Measurements from ENCODE around the gene EEIG2.
A peak's percentile ranks its signal among the peaks of the same experiment; 100 is the strongest.

Gene EEIG2

DNA sequence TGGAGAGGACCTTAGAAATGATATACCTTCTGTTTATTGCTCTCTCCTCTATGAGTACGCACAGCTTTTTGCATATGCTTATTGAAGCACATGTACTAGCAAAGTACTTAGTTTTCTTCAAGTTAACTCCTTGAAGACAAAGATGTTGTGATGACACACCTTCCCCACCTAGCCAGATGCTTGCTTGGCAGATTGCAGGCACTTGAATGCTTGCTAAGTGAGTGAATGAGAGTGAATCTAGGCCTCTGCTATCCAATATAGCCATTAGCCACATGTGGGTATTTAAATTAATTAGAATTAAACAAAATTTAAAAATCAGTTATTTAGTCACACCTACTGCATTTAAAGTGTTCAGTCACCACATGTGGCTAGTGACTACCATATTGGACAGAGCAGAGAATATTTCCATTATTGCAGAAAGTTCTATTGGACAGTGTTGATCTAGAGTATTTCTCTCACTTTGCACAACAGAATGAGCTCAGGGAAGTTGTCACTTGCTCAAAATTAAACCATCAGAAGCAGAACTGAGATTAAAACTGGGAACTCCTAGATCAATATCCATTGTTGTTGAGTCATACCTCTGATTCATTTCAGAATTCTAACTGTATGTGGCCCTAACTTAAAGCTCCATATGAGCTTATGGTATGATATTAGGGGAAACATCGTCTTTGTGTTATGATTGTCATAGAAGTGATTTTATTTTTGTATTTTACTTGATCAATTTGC, 8.6 kb upstream of the EEIG2 start:
- peak; percentile 73 for DNase-seq

DNA sequence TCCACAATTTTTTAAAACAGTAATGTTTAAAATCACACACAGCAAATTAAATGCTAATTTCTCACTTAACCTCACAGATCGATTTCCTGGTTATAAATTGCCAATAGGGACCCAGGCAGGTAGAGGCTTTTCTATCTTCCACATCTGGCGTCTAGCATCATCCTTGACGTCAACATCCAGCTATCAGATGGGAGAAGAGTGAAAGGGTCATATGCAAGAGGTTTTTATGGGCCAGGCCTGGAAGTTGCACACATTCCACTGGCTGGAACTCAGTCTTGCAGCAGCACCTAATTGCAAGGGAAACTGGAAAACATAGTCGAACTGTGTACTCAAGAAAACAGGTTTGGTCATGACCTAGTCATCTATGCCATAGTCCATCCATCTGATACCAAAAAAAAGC, 6.0 kb upstream of the EEIG2 start:
- no peak for DNase-seq

DNA sequence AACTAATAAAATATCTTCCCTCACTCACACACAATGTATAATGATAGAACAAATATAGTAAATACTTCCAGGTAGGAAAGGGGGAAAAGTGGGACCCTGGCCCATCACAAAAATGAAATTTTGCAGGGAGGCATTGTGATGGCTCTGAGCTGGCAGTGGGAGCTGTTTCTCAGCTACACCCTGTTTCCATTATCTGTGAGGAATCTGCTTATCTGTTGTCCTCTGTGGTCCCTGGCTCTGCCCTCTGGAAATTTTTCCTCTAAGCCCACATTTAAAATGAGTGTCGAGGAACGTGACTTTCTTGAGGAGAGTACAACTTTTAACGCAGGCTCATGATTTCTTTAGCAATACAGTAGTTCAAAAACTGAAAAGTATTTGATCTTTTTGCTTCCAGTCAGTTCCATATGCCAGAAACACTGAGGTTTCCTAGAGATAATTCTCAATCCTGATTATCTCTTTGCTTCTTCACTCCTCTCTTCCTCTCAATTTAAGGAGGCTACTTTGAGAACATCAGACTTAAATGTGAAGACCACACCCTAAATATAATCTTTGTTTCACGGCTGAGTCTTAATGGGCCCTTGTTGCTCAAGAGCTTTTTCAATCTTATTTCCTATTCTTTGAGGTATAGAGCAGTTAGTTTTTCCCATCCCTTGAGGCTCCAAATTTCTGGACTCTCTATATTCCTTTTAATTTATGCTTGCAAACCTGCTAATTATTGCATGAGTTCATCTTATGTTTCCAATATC, 5.0 kb upstream of the EEIG2 start:
- no peak for DNase-seq

DNA sequence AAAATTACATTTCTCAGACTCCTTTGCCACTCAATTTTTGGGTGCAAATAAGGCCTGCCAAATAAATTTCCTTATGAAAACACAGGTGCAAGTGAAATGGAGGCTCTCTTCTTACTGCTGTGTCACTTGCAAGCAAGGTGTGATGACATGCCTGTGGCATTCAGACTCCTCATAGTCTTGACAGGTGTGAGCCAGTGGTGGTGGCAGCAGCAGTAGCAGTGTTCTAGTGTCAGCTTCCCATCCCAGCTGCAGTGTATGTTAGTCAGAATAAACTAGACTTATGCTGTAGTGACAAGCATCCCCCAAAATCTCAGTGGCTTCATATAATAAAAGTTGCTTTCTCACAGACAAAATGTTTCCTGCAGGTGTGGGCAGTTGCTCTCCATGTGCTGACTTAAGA, 3.8 kb upstream of the EEIG2 start:
- no peak for DNase-seq

DNA sequence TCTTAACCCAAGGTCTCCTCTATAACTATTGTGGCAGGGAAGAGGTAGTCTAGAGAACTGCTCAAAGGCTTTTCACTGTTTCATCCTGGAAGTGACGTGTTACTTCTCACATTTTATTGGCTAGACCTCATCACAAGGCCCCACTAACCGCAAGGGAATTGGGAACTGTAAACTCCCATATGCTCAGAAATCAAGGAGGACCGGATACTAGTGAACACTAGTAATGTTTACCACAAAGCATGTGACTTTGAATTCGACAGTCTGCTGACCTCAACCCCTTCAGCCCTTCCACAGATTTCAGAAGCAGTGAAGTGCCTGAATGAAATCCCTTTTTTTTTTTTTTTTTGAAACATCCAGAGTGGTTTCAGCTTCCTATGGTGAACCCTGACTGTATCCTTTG, 3.4 kb upstream of the EEIG2 start:
- no peak for DNase-seq

DNA sequence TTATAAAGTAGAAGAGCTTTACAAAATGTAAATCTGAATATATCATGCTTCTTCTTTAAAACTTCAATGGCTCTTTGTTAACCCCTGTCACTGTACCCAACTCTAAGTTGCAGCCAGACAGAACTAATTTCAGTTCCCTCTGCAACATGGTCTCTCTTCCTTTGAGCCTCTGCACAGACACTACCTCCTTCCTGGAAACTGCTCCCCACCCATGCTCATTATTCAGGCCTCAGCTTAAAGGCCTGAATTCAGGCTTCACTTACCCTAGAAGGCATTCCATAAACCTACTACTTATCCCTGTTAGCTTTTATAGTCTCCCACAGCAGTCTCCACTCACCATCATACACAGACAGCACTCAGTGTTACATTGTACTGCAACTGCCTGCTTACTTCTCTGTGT, 2.6 kb upstream of the EEIG2 start:
- DNase-seq, result no peak

DNA sequence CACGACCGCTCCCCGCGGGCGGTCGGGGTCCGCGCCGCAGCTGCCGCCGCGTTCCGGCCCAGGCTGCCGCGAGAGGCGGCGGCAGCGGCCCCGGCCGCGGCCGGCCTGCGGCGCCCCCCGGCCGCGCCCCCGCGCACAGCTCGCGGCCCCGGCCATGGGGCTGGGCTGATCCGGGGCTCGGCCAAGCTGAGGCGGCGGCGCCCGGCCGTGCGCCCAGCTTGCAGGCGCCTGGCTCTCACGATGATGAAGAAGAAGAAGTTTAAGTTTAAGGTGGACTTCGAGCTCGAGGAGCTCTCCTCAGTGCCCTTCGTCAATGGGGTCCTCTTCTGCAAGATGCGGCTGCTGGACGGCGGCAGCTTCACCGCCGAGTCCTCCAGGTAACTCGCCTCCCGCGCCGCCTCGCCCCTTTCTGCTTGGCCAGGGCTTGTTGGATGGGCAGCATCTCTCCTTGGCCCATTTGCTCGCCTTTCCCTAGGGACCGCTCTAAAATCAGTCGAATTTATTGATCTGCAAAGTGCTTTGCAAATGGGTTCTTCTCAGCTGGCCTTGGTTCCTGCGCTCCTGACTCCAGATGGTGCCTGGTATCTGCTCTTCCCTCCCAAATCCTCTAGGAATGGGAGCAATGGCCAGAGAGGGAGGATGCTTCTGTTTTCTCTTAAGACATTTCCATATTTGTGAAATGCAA, 431 bp downstream of the EEIG2 start:
- no peak for DNase-seq

DNA sequence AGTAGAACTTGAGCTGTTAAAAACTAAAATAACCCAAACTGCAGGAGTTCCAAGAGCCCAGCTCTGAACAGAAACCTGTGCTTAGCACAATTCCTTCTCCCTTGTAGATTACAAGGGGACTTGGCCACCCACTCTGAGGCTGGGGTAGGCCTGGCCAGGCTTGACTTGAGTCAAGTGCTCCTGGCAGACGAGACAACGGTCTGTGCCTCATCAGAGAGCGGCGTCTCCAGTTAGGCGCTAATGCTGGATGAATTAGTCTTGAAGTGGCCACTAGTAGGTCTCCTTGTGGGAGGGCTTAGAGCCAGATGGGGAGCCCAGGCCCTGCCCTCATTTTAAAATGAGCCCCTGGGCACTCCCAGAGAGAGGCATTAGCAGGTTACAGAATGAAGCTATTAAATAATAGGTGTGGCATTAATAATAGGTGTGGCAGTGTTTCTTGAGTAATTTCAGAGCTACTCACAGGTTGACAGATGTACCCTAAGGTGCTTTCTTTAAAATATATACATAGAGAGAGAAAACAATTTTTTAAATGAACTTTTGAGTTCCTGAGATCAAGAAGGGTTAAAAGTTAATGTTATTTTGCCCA, 1.1 kb downstream of the EEIG2 start:
- DNase-seq, result no peak

DNA sequence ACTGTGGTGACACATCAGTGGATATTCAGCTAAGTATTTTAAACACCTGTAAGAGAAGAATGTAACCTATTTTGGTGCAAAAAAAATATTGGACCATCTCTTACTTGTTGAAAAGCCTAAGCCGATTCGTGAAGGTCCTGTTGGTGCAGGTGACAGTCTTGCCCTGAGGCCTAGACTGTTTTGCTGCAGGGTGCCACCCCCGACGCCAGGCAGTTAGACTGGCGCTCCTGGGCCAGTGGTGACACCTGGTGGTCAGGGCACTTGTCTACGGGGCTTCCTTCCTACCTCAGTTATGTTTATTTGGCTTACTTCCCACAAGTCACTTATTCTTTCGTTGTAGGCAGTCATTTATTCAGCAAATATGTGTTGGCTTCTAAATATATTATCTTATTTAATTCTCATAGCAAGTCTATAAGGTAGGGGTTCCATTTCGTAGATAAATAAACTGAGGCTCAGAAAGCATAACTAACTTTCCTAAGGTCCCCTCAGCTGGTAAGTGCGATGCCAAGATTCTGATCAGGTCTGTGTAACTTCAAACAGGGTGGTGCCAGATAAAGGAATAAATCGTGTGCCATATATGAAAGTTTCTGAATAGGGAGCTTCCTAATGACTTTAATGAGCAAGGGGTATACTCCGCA, 1.9 kb downstream of the EEIG2 start:
- no peak for DNase-seq

DNA sequence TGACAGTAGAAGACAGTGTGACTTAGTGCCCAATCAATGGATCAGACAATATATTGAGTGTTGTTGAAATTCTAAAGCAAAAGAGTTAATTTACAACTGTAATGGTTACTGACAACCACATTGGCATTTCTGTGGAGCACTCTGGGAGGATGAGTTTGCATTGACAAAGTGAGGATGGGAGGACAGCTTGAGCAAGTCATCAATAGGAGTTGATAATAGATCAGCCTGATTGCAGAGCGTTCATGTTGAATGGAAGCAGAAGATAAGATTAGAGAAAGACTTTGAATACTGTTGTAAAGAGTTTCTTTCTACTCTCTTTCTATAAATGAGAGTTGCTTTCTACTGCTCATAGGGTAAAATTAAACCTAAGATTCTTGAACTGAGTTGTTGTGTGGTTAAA, 3.9 kb downstream of the EEIG2 start:
- no peak for DNase-seq

DNA sequence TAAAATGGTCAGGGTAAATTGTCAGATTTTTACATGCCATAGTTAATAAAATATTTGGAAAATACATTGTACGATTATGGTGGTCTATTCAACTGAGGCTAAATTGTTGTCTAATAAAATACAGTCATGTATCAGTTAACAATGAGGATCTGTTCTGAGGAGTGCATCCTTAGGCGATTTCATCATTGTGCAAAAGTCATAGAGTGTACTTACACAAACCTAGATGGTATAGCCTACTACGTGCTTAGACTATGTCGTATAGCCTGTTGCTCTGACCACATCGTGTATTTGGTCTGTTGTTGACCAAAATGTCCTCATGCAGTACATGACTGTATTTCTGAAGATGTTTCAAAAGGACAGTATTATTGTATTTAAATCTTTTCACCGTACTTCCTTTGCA, 5.2 kb downstream of the EEIG2 start:
- no peak for DNase-seq

DNA sequence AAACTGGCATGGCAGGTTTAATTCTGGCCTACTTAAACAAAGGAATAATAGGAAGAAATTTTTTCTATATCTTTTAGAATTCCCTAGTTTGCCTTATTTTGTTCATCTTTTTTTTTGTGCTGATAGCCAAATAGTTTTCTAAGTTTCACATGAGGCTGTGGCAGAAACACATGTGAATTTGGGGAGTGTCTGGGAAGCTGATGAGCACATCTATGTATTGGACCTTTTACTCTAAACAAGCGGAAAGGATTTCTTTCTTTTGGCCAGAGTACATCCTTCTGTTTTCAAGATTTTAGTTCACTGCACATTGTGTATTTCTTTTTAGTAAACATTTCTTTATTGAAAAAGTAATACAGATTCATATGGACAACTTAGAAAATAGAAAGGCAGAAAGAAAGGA, 5.6 kb downstream of the EEIG2 start:
- no peak for DNase-seq

DNA sequence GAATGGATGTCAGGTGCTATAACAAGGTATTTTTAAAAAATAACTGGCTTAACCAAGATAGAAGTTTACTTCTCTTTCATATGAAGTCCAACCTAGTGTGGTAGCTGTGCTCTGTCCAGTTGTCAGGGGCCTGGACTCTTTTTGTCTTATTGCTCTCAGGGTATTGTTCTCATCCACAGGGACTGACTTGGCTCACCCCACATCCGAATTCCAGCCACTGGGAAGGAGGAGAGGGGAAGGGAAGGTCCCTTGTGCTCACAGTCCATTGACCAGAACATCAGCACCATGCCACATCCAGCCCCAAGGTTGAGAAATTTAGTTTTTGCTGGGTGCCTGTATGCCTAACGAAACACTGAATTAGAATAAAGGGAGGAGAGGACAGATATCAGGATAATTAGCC, 8.7 kb downstream of the EEIG2 start:
- no peak for DNase-seq

DNA sequence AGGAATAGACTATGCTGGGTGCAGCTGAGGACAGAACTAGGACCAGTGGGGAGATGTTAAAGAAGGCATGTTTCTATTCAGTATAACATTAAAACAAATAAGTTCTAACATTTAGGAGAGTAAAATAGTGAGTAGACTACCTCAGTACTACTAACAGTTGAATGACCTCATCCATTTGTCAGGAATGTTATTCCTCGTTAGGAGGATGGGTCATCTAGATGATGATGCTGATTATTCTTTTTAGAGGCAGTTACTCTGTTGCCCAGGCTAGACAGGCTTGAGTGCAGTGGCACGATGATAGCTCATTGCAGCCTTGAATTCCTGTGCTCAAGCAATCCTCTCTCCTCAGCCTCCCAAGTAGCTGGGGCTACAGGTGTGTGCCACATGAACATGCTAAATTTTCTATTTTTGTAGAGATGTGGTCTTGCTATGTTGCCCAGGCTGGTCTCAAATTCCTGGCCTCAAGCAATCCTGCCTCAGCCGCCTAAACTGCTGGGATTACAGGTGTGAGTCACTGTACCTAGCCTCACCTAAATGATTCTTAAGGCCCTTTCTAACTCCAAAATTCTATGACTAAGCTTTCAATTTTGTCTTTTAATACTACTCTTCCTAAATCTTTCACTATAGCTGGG, 9.3 kb downstream of the EEIG2 start:
- DNase-seq, result no peak

DNA sequence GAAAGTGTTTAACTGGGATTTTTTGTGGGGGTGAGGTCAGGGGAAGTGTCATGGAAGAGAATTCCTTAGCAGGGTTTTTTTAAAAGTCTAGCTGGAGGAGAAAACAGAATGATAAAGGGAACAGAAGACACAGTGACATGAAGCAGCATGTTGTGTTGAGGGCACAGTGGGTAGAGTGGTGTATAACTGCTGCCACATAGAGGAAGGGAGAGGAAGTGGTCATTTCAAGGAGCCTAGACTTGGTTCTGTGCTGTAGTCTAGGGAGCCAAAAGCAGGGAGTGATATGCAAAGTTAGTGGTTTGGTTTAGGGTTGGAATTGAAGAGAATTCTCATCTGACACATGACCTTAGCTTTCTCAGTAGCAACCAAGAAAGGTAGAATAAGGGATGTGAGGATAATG, 10.2 kb downstream of the EEIG2 start:
- no peak for DNase-seq

DNA sequence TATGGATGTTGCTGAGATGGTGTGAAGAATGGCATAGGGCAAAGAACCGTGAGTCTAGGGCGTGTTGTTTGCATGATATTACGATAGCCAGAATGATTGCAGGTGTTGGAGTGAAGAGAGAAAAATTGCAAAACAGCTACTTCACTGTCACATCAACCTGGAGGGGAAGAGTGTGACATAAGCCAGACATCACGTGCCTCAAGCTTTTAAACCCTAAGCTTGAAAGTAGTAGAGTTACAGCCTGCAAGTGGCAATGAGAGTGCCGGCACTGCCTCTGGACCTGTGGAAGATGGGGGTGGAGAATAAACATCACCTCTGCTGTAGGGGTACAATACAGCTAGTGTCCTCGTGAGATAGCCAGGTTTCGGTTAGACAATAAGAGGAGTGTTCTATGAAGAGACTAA, 11.1 kb downstream of the EEIG2 start:
- no peak for DNase-seq

DNA sequence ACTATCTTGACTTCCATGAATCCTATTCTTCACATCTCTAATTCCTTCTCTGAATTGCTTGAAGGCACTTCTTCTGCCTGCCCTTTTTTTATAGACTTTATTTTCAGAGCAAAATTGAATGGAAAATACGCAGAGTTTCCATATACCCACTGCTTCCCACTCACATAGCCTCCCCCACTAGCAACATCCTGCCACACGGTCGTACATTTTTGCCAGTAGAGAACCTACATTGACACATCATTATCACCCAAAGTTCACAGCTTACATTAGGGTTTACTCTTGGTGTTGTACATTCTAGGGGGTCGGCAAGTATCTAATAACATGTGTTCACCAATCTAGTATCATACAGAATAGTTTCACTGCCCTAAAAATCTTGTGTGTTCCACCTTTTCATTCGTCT, 12.3 kb downstream of the EEIG2 start:
- DNase-seq, result no peak

DNA sequence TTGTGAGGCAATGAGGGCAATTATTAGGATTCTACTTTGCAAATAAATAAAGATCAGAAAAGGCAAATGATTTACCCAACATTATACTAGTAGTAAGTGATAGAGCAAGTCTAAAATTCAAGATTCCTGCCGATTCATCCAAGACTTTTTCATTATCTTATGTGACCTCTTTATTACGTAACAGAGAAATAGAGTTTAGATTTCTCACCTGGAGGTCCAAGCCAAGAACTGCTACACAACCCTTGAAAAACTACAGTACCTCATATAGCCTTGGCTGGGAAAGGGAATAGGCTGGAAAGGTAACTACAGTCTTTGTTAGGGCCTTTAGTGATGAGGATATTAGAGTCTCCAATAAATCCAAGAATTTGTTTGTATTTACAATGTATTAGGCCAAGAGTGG, 13.3 kb downstream of the EEIG2 start:
- no peak for DNase-seq

DNA sequence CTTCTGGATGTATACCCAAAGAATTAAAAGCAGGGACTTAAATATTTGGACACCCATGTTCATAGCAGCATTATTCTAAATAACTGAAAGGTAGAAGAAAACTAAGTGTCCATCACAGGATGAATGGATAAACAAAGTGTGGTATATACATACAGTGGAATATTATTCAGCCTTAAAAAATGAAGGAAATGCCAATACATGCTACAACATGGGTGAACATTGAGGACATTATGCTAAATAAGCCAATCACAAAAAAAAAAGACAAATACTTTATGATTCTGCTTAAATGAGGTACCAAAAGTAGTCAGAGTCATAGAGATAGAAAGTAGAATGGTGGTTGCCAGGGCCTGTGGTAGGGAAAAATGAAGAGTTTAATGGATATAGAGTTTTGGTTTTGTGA, 14.1 kb downstream of the EEIG2 start:
- DNase-seq, result no peak

DNA sequence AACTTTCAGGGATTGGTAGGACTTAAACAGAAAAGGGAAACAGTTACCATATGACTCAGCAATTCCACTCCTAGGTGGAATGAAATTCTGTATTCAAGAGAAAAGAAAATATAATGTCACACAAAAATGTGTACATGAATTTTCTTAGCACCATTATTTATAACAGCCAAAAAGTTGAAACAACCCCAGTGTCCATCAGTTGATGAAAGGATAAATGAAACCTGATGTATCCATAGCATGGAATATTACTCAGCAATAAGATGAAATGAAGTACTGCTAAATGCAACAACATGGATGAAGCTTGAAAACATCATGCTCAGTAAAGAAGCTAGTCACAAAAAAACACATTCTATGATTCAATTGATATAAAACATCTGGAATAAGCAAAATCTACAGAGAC, 15.5 kb downstream of the EEIG2 start:
- no peak for DNase-seq

DNA sequence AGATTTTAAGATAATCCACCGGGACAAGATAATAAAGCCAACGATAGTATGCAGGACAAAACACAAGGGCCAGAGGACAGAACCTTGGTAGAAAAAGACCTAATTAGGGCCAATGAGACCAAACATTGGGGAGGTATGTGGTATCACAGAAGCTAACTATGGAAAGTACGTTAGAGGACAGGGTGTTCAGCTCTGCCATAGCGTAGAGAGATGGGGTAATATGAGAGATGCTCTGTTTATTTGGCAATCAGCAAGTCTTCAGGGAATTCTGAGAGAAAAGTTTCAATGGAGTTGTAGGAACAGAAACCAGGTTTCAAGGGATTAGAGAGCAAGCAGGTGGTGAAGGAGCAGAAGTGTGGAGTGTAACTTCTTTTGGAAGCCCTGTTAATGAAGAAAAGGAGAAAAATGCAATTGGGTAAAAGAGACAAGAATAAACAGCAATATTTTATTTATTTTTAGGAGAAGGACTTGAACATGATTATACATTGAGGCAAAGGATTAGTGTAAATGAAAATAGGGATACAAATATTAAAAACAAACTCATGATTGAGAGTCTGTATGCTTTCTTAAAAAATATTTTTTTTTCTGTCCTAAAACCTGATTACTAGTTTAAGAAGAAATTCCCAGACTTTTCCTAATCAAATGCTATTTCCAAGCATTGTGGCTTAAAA, 24.0 kb downstream of the EEIG2 start:
- DNase-seq, result no peak

DNA sequence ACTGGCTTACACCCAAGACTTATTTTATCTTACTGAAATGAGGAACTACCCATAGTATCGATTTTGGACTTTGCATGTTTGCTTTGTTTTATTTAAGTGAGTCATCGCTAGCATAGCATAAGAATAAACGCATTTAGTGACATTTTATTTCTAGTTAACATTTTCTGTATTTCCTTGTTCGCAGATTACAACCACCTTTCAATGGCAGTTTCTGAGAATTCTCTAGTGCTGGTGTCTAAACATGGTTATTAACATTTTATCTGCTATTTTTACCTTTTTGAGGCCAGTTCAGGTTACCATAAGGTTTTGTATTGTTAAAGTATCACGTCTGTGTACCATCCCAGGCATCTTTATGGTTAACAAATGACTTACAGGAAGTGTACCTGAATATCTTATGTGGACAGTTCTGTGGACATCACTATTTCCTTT, 24.5 kb downstream of the EEIG2 start:
- DNase-seq, result peak; percentile 30
